Measurements from ENCODE around the gene CEP164.

CEP164 gene

GRCh38 chr11:117462864-117463247 is 135.2 kb downstream of the CEP164 start:
- DNase-seq (ENCODE audit: low read depth), result no peak
